Breast epithelium (tissue), 4 donors: ENCODE results near the gene TMCC1. TPM values are rescaled to one million over a fixed set of nuclear protein-coding genes. Genes with fewer than 3 reads are reported as not detected.
A peak's percentile ranks its signal among the peaks of the same experiment; 100 is the strongest.
"Not testable (repeated sequence)": the region's sequence is repeated elsewhere in the genome, so short reads cannot be mapped to it uniquely, and the experiment has no call there.

Source experiments
- DNase-seq, 2 donors: peaks; one replicate each; pipeline ENCODE4 v3.0.0-alpha.2; 2019; ENCODE audit warnings: low spot score in 2 of 2
- H3K27ac ChIP-seq, 2 donors: fragments of 200-600 bp; sonication (generic) in 1 of 2; one replicate each; pipeline ENCODE4 v1.5.1; 2016 to 2019; ENCODE audit warnings: mild to moderate bottlenecking in 1 of 2
- H3K27me3 ChIP-seq, 2 donors: fragments of 200-600 bp; sonication (generic) in 1 of 2; one replicate each; pipeline versions ENCODE4 v1.5.1 to v1.6.0; 2017 to 2019; ENCODE audit warnings: control low read depth in 1 of 2, mild to moderate bottlenecking in 1 of 2
- H3K36me3 ChIP-seq: fragments of 200-600 bp; one replicate; pipeline ENCODE4 v1.5.1; 2019
- H3K4me1 ChIP-seq, 2 donors: fragments of 200-600 bp; sonication (generic); one replicate each; pipeline ENCODE4 v1.5.1; 2016 to 2019; ENCODE audit warnings: control low read depth in 1 of 2
- H3K4me3 ChIP-seq, 3 donors: fragments of 200-600 bp; sonication (generic); 1 replicate in 2 of 3; 2 replicates in 1 of 3; pipeline ENCODE4 v1.5.1; 2016 to 2019; ENCODE audit warnings: mild to moderate bottlenecking in 3 of 3, moderate library complexity in 2 of 3
- H3K9me3 ChIP-seq, 2 donors: fragments of 200-600 bp; sonication (generic) in 1 of 2; one replicate each; pipeline ENCODE4 v1.5.1; 2016 to 2019; ENCODE audit warnings: control low read depth in 1 of 2
- POLR2A ChIP-seq: fragments of 450-650 bp; IDR thresholded peaks from one replicate; pipeline ENCODE4 v1.6.1; 2016; ENCODE audit warnings: antibody characterized with exemption, mild to moderate bottlenecking, moderate library complexity
- POLR2AphosphoS5 ChIP-seq, 3 donors: sonication (generic); formaldehyde crosslinking; IDR thresholded peaks; one replicate each; pipeline ENCODE4 v1.6.1; 2017; ENCODE audit warnings: antibody characterized with exemption in 3 of 3
- intact Hi-C: fragments of 100-400 bp; cut with DNase I; formaldehyde crosslinking; loops from one replicate; pipeline ENCODE4 v1.15.1; 2023; ENCODE audit warnings: low total_unique reads
- total RNA-seq, 3 donors: library from RNA; depleted of rRNA; stranded (reverse); fragments of >200 nt; gene quantifications; one replicate each; pipeline ENCODE4 v1.1.0, GENCODE V29; 2016
- TF ChIP-seq, protein P1 (sequence below), 3 donors: fragments of 450-650 bp; IDR thresholded peaks; one replicate each; pipeline ENCODE4 v1.5.1; 2016 to 2017; ENCODE audit warnings: antibody characterized with exemption in 3 of 3, mild to moderate bottlenecking in 3 of 3, moderate library complexity in 3 of 3

TMCC1 gene
- total RNA-seq, 3 donors from 2014 or later, result 29.4 to 48.1 (median 29.8) TPM

DNA sequence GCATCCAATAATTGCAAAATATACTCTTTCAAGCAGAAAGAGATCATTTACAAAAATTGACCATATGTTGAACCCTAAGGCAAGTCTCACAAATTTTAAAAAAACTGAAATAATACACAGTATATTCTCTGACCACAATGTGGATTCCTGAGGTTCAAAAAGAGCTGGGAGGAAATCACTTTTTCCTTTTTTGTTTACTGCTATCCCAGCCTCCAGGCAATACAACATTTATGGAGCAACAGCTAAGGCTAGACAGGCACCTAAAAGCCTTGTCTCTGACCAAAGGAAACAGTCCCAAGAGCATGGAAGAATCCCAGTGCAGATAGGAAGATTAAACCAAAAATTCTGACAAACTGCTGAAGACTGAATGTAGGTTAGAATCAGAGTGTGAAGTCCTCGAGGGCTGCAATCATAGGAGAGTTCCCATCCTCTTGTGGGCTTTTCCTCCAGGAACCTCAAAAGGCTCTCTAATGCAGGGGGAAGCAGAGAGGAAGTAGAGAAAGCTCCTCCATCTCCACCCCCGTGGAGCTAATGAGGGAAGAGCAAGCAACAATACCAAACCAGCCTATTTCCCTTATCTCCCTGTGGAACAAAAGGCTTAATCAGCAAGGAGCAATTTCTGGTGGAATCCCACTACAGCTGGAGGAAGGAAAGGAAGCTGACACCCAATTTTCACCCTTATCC is 57.0 kb downstream of the TMCC1 start:
- TF ChIP-seq POLR2AphosphoS5 (IDR thresholded peaks at IDR 0.05) (no peak), POLR2A (no peak)
- TF ChIP-seq, protein P1, sequence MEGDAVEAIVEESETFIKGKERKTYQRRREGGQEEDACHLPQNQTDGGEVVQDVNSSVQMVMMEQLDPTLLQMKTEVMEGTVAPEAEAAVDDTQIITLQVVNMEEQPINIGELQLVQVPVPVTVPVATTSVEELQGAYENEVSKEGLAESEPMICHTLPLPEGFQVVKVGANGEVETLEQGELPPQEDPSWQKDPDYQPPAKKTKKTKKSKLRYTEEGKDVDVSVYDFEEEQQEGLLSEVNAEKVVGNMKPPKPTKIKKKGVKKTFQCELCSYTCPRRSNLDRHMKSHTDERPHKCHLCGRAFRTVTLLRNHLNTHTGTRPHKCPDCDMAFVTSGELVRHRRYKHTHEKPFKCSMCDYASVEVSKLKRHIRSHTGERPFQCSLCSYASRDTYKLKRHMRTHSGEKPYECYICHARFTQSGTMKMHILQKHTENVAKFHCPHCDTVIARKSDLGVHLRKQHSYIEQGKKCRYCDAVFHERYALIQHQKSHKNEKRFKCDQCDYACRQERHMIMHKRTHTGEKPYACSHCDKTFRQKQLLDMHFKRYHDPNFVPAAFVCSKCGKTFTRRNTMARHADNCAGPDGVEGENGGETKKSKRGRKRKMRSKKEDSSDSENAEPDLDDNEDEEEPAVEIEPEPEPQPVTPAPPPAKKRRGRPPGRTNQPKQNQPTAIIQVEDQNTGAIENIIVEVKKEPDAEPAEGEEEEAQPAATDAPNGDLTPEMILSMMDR (IDR thresholded peaks at IDR 0.05), result no peak
- Histone ChIP-seq H3K27ac (peak overlapping the region in 1 of 2 donors; percentile 21), H3K27me3 (no peaks in the 10 kb centered on the region), H3K9me3 (no peaks in the 10 kb centered on the region), H3K36me3 (no peaks in the 10 kb centered on the region), H3K4me3 (no peak overlapping the region), H3K4me1 (no peaks in the 10 kb centered on the region)
- intact Hi-C loops, result no loop called here
- no peak for DNase-seq

- H3K4me1 ChIP-seq, result no peaks in the 10 kb centered on the region
- TF ChIP-seq, protein P1 (IDR thresholded peaks at IDR 0.05), result no peak
- TF ChIP-seq POLR2AphosphoS5 (IDR thresholded peaks at IDR 0.05) (no peak), POLR2A (no peak)
- intact Hi-C loops, result no loop called here
- no peak overlapping the region for H3K4me3 ChIP-seq
- no peaks in the 10 kb centered on the region for H3K36me3 ChIP-seq
- H3K27ac ChIP-seq, result no peak overlapping the region
- DNase-seq, result no peak
- H3K27me3 ChIP-seq, result no peaks in the 10 kb centered on the region
- H3K9me3 ChIP-seq, result no peaks in the 10 kb centered on the region
These were observed 58.3 kb downstream of the TMCC1 start for GRCh38 chr3:129835198-129835597.

- no peak overlapping the region for H3K27ac ChIP-seq
- no peak overlapping the region for H3K4me3 ChIP-seq
- TF ChIP-seq POLR2AphosphoS5 (IDR thresholded peaks at IDR 0.05), result no peak
- intact Hi-C loops, result no loop called here
- H3K36me3 ChIP-seq, result no peaks in the 10 kb centered on the region
- H3K4me1 ChIP-seq, result no peaks in the 10 kb centered on the region
- no peak for DNase-seq
- no peaks in the 10 kb centered on the region for H3K27me3 ChIP-seq
- H3K9me3 ChIP-seq, result no peaks in the 10 kb centered on the region
These were observed 58.9 kb downstream of the TMCC1 start for GRCh38 chr3:129834580-129834979.

DNA sequence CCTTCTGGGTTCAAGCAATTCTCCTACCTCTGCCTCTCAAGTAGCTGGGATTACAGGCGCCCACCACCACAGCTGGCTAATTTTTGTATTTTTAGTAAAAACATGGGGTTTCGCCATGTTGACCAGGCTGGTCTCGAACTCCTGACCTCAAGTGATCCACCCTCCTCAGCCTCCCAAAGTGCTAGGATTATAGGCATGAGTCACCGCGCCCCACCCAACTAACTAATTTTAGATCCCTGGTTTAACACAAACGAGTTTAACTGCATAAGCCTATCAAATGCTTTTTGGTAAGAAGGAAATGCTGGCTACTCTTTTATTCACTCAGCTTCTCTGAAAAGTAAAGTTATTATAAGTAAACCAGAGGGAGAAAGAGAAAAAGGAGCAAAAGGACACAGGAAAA is 61.6 kb downstream of the TMCC1 start:
- H3K9me3 ChIP-seq, H3K4me1 ChIP-seq, H3K27ac ChIP-seq, intact Hi-C loops, H3K27me3 ChIP-seq, H3K4me3 ChIP-seq, H3K36me3 ChIP-seq, DNase-seq: not testable (repeated sequence)

DNA sequence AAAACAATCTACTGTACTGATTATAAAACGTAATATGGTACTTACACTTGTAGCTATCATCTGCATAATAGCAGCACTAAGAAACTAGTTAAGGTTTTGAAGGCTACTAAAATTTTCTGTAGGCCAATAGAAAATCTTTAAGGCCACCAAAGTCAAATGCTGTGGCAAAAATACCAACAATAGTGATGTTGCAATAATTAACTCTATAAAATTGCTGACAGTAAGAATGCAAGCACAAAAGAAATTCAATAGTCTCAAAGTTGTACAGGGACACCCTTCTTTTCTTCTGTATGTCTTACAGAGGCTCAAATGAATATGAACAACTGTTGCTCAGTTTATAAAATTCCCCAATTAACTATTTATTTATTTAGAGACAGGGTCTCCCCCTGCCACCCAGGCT is 62.0 kb downstream of the TMCC1 start:
- Histone ChIP-seq H3K4me1 (no peaks in the 10 kb centered on the region), H3K27ac (no peak overlapping the region)
- intact Hi-C loops, result no loop called here

DNA sequence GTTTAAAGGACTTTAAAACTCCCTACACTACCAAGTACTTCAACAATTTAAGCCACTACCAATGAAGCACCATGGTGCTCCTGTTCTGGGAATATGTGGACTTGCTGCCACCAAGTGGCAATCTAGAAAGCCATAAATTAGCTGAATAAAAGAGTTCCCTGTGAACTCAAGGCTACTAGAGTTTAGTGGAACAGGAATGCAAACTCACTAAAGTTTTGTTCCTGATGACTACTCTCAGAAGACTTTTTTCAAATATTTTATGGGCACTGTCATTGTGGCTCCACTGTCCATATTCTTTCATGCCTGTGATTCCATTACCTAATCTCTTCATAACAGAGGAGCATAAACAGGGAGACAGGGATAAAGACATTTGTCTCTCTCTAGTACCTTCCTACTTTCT is 63.9 kb downstream of the TMCC1 start:
- no peaks in the 10 kb centered on the region for H3K4me1 ChIP-seq
- TF ChIP-seq, protein P1 (IDR thresholded peaks at IDR 0.05), result peak in 2 of 3 donors; percentile 60 to 66
- TF ChIP-seq POLR2A, result no peak
- no peak for TF ChIP-seq POLR2AphosphoS5 (IDR thresholded peaks at IDR 0.05)
- intact Hi-C loops, result no loop called here
- no peak overlapping the region for H3K27ac ChIP-seq
- no peaks in the 10 kb centered on the region for H3K36me3 ChIP-seq
- no peaks in the 10 kb centered on the region for H3K27me3 ChIP-seq
- no peak overlapping the region for H3K4me3 ChIP-seq
- peak in 1 of 2 donors; percentile 32 for DNase-seq
- H3K9me3 ChIP-seq, result no peaks in the 10 kb centered on the region

More for the DNA sequence above, 62.0 kb downstream of the TMCC1 start:
- no peaks in the 10 kb centered on the region for H3K27me3 ChIP-seq
- no peaks in the 10 kb centered on the region for H3K36me3 ChIP-seq
- H3K9me3 ChIP-seq, result no peaks in the 10 kb centered on the region
- DNase-seq, result no peak
- TF ChIP-seq POLR2AphosphoS5 (IDR thresholded peaks at IDR 0.05), result no peak
- TF ChIP-seq POLR2A, result no peak
- TF ChIP-seq, protein P1 (IDR thresholded peaks at IDR 0.05), result no peak
- H3K4me3 ChIP-seq, result no peak overlapping the region
